Left ventricle myocardium inferior (tissue), 1 donor: ENCODE results near the gene SYCP3. TPM values are rescaled to one million over a fixed set of nuclear protein-coding genes. Genes with fewer than 3 reads are reported as not detected.

Source experiments
- DNase-seq: peaks from one replicate; pipeline ENCODE4 v3.0.0-alpha.2; 2020
- H3K27ac ChIP-seq: fragments of 200-600 bp; replicated peaks from 2 replicates; pipeline ENCODE4 v1.8.0; 2021
- H3K27me3 ChIP-seq: fragments of 200-600 bp; 2 replicates; pipeline ENCODE4 v1.8.0; 2021; ENCODE audit warnings: low read depth
- H3K36me3 ChIP-seq: fragments of 200-600 bp; 2 replicates; pipeline ENCODE4 v1.8.0; 2021
- H3K4me1 ChIP-seq: fragments of 200-600 bp; 2 replicates; pipeline ENCODE4 v1.8.0; 2021
- H3K4me3 ChIP-seq: fragments of 200-600 bp; 2 replicates; pipeline ENCODE4 v1.8.0; 2021; ENCODE audit warnings: mild to moderate bottlenecking, moderate library complexity
- H3K9me3 ChIP-seq: fragments of 200-600 bp; replicated peaks from 2 replicates; pipeline ENCODE4 v1.8.0; 2021
- CTCF ChIP-seq: fragments of 200-600 bp; IDR thresholded peaks from 2 replicates; pipeline ENCODE4 v1.8.0; 2021; ENCODE audit warnings: antibody characterized with exemption, mild to moderate bottlenecking, borderline replicate concordance
- intact Hi-C: fragments of 100-400 bp; cut with micrococcal nuclease; formaldehyde crosslinking; loops from one replicate; pipeline ENCODE4 v1.11.0; 2022
- total RNA-seq: library from RNA; stranded (reverse); fragmentation: NEBNext Ultra II Directional; extraction: Animal tissue kit (Norgen Biotek cat#: 25700); gene quantifications from one replicate; pipeline ENCODE4 v1.2.1, GENCODE V29; 2021
- donor health status: DM: no; HTN: yes; CAD: no; lungs with severe emphysema.

The SYCP3 gene
- total RNA-seq, 1 donor from 2014 or later = not detected

GRCh38 chr12:101707131-101707782 lies 32.0 kb downstream of the SYCP3 start:
- Histone ChIP-seq H3K27ac (peak overlapping the region; percentile 42), H3K9me3 (no peaks in the 10 kb centered on the region), H3K4me1 (peaks cover 45% of the 10 kb centered on the region), H3K4me3 (no peak overlapping the region), H3K27me3 (no peaks in the 10 kb centered on the region), H3K36me3 (peaks cover 4% of the 10 kb centered on the region)
- no peak for DNase-seq
- intact Hi-C loops = no loop called here
- no peak for TF ChIP-seq CTCF

DNA sequence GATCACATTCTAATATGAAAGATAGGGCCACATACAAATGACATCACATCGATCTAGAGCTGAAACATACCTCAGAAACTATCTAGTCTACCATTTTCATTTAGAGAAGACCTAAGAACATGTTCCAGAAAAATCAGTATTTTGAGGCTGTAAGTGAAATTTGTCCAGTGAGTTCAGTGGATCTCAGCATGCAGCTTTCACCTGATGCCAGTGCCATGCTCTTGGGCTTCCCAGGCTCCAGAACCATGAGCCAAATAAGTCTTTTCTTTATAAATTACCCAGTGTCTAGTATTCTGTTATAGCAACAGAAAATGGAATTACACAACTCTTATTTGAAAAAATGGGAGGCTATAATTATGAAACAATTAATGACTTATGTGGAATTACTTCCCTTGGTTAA lies 32.9 kb downstream of the SYCP3 start:
- TF ChIP-seq CTCF = no peak
- DNase-seq = no peak
- H3K4me1 ChIP-seq = peaks cover 52% of the 10 kb centered on the region
- intact Hi-C loops = no loop called here
- no peaks in the 10 kb centered on the region for H3K9me3 ChIP-seq
- H3K27ac ChIP-seq = no peak overlapping the region
- H3K27me3 ChIP-seq = no peaks in the 10 kb centered on the region
- no peak overlapping the region for H3K4me3 ChIP-seq
- H3K36me3 ChIP-seq = peaks cover 4% of the 10 kb centered on the region

DNA sequence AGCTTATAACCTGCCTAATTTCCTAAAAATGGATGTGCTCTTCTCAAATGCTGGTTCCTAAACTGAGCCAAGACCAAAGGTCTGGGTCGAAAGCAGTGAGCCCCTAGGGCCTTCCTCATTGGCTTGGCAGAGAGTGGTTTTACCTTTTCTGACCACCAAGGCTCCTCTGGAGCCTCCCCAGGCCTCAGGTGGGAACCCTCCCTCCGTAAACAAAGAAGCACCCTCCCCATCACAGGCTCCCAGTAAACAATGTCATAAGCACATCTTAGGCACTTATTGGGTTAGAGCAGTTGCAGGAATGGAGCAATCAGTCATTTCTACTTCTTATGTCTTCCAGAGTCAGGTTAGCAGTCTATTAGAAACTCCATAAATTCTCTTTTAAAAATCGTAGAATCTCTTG lies 35.8 kb downstream of the SYCP3 start:
- TF ChIP-seq CTCF = no peak
- peaks cover 4% of the 10 kb centered on the region for H3K36me3 ChIP-seq
- H3K27ac ChIP-seq = peak overlapping the region; percentile 99
- H3K4me1 ChIP-seq = peaks cover 78% of the 10 kb centered on the region
- H3K9me3 ChIP-seq = no peaks in the 10 kb centered on the region
- H3K27me3 ChIP-seq = no peaks in the 10 kb centered on the region
- no peak overlapping the region for H3K4me3 ChIP-seq
- intact Hi-C loops = no loop called here
- no peak for DNase-seq

DNA sequence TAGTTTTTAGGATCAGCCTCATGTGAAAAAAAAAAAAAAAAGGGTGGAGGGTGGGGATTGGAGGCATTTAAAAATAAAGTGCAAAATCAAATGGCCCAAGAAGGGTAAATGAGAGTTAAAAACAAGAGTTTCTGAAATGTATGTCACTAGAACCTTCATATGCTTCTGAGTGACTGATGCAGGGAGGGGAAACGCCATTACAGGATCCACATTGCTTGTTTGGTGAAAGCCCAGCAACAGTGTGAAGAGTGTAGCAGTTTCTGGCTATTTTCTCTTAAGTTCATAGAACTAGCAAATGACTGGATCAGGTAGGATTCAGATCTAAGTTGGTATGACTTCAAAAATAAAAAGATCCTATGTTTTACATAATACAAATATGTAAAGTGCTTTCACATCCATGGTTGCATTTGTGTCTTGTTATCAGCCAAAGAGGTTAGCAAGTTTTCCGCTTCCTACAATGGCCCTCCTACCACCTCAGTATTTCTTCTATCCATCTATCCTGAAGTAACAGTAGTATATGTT lies 38.9 kb downstream of the SYCP3 start:
- intact Hi-C loops = no loop called here
- H3K4me3 ChIP-seq = peak overlapping the region; percentile 89
- H3K27ac ChIP-seq = peak overlapping the region; percentile 99
- TF ChIP-seq CTCF = no peak
- H3K4me1 ChIP-seq = peaks cover 79% of the 10 kb centered on the region
- peaks cover 4% of the 10 kb centered on the region for H3K36me3 ChIP-seq
- no peak for DNase-seq
- H3K27me3 ChIP-seq = no peaks in the 10 kb centered on the region
- H3K9me3 ChIP-seq = no peaks in the 10 kb centered on the region

DNA sequence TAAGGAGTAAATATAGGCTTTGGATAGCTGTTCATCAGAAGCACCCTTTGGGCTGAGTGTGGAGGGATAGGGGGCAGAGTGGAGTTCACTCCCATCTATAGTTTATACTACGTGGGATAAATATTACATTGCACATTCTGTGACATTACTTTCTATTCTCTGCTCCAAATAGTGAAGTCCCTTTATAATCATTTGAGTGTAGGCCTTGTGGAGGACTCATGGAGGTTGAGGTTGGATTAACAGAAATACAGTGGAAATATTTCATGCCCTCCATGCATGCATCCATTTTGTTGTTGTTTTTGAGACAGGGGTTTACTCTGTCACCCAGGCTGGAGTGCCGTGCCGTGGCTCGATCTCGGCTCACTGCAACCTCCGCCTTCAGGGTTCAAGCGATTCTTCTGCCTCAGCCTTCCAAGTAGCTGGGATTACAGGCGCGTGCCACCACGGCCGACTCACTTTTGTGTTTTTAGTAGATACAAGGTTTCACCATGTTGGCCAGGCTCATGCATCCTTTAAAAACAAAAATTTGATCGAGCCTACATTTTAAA lies 40.4 kb downstream of the SYCP3 start:
- intact Hi-C loops = no loop called here

More for the DNA sequence above, 40.4 kb downstream of the SYCP3 start:
- Histone ChIP-seq H3K36me3 (peaks cover 4% of the 10 kb centered on the region), H3K4me3 (peak overlapping the region; percentile 89), H3K27me3 (no peaks in the 10 kb centered on the region), H3K9me3 (no peaks in the 10 kb centered on the region), H3K27ac (peak overlapping the region; percentile 99), H3K4me1 (peaks cover 81% of the 10 kb centered on the region)
- TF ChIP-seq CTCF = peak; percentile 22
- no peak for DNase-seq
